ENCODE measurements around the gene HIRIP3.

DNA sequence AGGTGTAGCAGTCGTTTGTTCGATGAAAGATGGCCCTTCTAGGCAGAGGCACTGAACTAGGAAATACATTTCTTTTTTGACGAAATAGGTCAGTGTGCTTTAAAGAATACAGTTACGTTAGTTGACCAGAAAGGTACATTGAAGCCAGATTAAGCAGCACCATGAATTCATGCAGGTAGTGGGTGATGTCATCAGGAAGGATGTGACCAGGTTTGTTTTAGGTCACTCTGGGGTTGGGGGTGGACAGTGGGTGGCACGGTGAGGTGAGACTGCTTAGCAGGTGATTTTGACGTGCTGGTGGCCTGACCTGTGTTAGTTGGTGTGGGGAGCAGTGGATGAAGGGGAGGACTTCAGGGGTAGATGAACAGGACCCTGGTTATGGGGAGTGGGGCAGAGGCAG, 4.2 kb upstream of the HIRIP3 start:
- no peak for TF ChIP-seq GABPB1 (CRISPR knock-in tag; IDR thresholded peaks at IDR 0.05)
- TF ChIP-seq, protein P1, sequence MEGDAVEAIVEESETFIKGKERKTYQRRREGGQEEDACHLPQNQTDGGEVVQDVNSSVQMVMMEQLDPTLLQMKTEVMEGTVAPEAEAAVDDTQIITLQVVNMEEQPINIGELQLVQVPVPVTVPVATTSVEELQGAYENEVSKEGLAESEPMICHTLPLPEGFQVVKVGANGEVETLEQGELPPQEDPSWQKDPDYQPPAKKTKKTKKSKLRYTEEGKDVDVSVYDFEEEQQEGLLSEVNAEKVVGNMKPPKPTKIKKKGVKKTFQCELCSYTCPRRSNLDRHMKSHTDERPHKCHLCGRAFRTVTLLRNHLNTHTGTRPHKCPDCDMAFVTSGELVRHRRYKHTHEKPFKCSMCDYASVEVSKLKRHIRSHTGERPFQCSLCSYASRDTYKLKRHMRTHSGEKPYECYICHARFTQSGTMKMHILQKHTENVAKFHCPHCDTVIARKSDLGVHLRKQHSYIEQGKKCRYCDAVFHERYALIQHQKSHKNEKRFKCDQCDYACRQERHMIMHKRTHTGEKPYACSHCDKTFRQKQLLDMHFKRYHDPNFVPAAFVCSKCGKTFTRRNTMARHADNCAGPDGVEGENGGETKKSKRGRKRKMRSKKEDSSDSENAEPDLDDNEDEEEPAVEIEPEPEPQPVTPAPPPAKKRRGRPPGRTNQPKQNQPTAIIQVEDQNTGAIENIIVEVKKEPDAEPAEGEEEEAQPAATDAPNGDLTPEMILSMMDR (IDR thresholded peaks at IDR 0.05), result no peak
- no peak for TF ChIP-seq RORB (CRISPR knock-in tag; IDR thresholded peaks at IDR 0.05)
- no peak for TF ChIP-seq NFYB (CRISPR knock-in tag; conservative IDR thresholded peaks at IDR 0.05; ENCODE audit: low read depth)

Measured in WTC11 (cell line).